HG03342 (cell line): ENCODE results near the gene RBM4B.

ENCODE experiments used
- ATAC-seq: cut with Tn5 transposase; IDR thresholded peaks from one replicate; pipeline ENCODE4 v1.9.1; 2021; ENCODE audit warnings: mild to moderate bottlenecking, moderate library complexity; ENCODE audit not compliant: unreplicated experiment

Gene RBM4B

GRCh38 chr11:66708094-66708493 lies 30.4 kb upstream of the RBM4B start:
- ATAC-seq = no peak

- no peak for ATAC-seq
These were observed 29.8 kb upstream of the RBM4B start for GRCh38 chr11:66707486-66707885.

GRCh38 chr11:66706989-66707388 lies 29.3 kb upstream of the RBM4B start:
- no peak for ATAC-seq

- ATAC-seq = no peak
These were observed 28.1 kb upstream of the RBM4B start for GRCh38 chr11:66705587-66706335.

GRCh38 chr11:66704659-66705360 lies 27.1 kb upstream of the RBM4B start:
- no peak for ATAC-seq

- ATAC-seq = no peak
These were observed 23.9 kb upstream of the RBM4B start for GRCh38 chr11:66701432-66702240.

GRCh38 chr11:66700742-66701141 lies 23.1 kb upstream of the RBM4B start:
- ATAC-seq = no peak

GRCh38 chr11:66700337-66700736 lies 22.6 kb upstream of the RBM4B start:
- no peak for ATAC-seq

- no peak for ATAC-seq
These were observed 20.8 kb upstream of the RBM4B start for GRCh38 chr11:66698491-66698890.

- ATAC-seq = no peak
These were observed 20.3 kb upstream of the RBM4B start for GRCh38 chr11:66697988-66698387.

GRCh38 chr11:66696146-66696545 lies 18.5 kb upstream of the RBM4B start:
- no peak for ATAC-seq

- peak; percentile 40 for ATAC-seq
These were observed 17.1 kb upstream of the RBM4B start for GRCh38 chr11:66694732-66695207.

- ATAC-seq = no peak
These were observed 16.3 kb upstream of the RBM4B start for GRCh38 chr11:66694056-66694410.

GRCh38 chr11:66693356-66694055 lies 15.8 kb upstream of the RBM4B start:
- ATAC-seq = no peak

- ATAC-seq = no peak
These were observed 15.2 kb upstream of the RBM4B start for GRCh38 chr11:66692871-66693331.

GRCh38 chr11:66692446-66692845 lies 14.8 kb upstream of the RBM4B start:
- ATAC-seq = no peak

- ATAC-seq = no peak
These were observed 13.8 kb upstream of the RBM4B start for GRCh38 chr11:66691311-66691980.

- no peak for ATAC-seq
These were observed 12.2 kb upstream of the RBM4B start for GRCh38 chr11:66689661-66690590.
